GM21737 (cell line): Measurements from ENCODE around the gene CPEB1.
"Not testable (repeated sequence)": the region's sequence is repeated elsewhere in the genome, so short reads cannot be mapped to it uniquely, and the experiment has no call there.

Experiments
- ATAC-seq: cut with Tn5 transposase; IDR thresholded peaks from one replicate; pipeline ENCODE4 v1.9.1; 2021; ENCODE audit warnings: mild to moderate bottlenecking, moderate library complexity; ENCODE audit not compliant: unreplicated experiment

The CPEB1 gene

DNA sequence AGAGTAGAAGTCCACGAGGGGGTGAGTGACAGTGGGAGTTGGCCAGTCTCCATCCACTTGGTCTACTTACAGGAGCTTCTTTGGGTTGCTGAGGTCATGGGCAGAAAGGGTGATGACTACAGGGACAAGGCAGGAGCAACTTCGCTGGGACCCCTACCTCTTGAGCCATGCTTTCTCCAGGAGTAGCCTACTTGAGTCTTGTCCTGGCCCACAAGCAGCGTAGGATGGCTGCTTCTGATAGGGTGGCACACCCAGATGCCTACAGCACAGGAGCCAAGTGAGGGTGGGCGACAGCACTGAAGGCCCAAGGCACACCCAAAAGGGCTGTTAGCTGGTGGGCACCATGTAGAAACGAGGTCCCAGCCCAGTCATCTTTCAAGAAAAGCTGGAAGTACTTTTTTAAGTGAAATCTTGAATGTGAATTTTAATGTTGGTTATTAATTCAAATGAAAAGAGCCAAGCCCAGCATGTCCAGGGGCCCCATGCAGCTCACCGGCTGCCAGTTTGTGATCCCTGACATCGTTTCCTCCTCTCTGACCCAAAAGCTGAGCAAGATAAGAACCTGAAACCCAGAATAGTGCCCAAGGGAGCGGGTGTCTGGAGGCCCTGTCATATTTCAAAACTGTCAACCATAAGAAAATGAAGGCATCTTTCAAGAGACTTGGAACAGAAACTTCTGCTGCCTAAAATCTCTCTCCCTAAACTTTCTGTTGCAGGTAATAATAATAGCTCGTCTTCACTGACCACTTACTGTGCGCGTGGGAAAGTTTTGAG lies 2.2 kb upstream of the CPEB1 start:
- ATAC-seq, result no peak

DNA sequence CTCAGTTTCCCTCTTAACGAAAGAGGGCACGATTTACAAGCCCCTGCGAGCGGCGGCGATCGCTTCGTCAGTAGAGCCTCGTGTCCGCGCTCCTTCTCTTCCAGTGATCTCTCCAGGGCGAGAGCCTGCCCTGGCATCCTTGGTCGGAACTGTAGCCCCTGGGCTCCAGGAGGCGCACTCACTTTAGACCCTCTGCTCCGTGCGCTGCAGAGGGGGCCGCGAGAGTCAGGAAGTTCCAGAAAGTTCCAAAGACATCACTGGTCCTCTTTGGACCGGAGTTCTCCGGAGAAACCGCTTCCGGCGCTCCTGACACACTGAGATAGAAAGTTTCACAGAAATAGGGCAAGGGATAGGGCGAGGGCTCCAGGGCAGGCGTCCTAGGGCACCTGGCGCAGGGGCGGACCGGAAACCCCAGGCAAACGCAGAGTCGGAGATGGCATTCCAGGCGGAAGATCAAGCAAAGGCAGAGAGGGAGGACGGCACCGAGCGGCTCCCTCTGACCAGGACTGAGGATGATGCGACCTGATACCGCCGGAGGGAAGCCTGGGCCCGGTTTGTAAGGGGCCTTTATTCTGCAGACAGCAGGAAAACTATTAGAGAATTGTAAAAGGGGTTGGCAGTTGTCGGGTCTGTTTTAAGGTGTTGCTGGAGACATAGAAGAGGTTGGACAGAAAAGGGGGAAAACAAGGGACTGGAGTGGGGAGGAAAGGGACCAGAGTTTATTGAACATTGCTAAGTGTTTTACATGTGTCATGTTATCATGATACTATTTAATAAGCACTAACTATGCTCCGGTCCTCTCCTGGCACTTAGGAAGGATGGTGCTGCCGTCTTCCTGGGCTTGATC lies 1.3 kb upstream of the CPEB1 start:
- no peak for ATAC-seq

DNA sequence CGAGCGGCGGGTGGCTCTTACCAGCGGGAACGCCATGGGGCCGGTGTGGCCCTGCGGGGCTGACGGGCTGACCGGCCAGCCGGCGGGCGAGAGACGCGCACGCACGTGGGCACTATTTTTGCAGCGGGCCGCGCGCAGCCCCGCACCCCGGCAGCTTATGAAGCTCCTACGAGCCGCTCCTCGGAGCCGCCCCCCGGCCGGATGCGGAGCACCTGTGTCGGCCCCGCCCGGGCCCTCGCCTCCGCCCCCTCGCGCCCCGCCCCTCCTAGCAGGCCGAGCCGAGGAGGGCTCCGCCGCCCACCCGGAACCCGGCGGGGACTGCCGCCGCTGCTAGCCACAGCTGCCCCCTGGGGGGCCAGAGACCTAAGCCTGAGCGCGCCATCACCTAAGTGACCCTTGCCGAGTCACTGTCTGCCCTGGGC lies 683 bp upstream of the CPEB1 start:
- no peak for ATAC-seq

DNA sequence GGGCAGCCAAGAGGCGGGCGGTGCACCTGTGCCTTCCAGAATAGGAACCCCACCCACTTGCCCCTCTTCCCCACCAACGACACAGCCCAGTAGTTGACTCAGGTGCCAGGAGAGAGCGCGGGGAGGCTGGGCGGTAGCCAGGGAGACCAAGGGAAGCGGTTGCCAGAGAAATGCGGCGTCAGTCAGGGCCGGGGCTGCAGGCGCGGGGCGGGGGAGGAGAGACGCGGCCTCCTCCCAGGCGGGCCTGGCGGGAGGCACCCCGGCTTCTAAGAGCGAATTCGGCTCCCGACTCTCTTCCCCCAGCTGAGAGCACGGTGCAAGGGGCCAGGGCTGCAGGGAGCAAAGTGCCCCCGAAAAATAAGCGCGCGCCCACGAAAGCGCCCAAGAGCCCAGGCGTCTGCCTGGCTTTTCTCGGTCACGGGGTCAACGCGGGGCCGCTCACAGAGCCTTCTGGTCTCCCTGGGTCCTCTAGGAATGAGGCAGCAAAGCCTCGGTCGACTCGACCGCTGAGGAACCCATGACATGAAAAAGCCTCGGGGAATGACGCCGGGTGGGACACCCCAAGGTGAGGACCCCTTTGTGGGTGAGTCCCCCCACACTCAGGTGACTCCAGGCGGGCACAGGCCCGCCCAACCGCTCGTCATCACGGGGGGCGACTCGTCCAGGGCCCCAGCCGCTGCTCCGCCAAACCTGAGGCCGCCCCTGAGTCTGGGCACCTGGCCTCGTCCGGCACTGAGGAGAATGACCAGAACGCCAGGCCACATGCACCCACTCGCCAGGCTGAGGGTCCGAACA lies 716 bp downstream of the CPEB1 start:
- no peak for ATAC-seq

DNA sequence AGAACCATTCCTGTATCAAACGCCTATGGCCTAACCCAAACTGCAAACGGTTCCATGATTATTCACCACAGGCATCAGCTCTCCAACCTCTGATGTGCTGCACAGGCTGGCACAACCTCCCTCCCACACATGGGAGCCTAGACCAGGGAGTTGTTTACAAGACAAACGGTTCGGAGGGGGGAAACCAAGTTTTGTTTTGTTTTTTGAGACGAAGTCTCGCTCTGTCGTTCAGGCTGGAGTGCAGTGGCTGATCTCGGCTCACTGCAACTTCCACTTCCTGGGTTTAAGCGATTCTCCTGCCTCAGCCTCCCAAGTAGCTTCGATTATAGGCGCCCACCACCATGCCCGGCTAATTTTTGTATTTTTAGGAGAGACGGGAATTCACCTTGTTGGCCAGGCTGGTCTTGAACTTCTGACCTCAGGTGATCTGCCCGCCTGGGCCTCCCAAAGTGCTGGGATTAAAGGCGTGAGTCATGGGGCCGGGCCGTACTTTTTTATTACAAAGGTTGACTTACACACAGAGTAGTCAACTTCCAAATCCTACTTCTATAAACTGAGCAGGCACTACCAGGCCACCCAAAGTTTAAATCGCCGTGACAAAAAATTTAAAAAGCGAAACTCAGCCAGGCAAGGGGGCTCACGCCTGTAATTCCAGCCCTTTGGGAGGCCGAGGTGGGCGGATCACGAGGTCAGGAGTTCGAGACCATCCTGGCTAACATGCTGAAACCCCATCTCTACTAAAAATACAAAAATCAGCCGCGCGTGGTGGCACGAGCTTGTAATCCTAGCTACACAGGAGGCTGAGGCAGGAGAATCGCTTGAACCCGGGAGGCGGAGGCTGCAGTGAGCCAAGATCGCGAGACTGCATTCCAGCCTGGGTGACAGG lies 2.0 kb downstream of the CPEB1 start:
- not testable (repeated sequence) for ATAC-seq

DNA sequence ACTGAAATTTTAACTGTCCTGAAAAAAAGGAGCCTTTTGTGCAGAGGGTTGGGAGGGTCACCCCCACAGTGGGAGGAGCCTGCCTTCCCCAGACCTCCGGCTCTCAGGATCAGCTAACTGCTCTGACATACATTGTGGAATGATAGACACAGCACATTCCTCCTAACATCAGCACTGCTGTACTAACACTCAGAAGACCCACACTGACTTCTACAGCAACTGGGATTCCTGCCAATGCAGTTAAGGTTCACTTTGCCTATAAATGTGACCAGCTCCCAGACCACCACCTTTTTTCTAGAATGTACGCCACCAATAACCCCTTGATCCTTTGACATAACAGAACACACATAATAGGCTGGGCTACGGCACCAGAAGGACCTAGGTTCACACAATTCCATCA lies 3.2 kb downstream of the CPEB1 start:
- ATAC-seq, result no peak

DNA sequence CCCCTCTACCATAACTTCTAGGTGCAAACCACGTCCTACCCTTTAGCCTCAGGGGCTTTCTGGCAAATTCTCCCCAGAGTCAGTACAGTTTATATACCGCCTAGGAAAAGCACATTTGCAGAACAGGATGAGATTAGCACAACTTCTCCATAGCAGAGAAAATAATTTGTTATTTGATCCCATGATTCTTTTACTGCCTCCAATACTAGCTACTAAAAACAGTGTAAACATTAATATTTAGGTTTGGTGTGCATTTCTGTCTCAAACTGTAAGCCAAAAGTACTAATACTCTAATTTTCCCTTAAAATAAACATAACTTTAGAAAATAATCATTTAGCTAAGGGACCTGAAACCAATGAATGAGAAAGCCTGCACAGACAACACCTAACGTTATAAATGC lies 4.5 kb downstream of the CPEB1 start:
- no peak for ATAC-seq

DNA sequence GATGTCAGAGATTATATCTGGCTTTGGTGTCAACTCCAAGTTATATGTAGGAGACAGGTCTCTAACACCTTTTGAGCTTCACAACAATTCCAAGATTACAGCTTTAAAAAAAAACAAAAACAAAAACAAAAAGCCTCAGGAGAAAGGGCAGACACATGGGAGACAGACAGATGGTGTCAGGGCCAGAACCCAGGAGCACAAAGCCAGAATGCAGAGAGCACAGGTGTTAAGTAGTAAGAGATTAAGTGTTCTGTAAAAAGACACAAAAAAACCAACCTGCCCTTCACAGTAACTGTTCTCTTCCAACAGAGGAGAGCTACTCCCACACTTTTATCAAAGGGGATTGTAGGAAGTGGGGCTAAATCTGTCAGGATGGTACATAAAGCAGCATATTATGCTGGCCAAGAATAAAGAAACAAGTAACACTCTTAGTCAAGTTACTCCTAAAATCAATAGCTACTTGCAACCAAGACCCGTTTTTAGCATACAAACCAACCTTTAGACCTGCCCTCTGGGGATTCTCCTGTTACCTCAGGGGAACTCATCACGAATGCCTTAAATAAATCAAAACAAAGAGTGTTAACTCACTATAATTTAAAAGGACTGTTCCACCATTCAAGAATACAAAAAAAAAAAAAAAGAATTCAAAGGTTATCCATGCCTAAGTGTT lies 5.9 kb downstream of the CPEB1 start:
- no peak for ATAC-seq

DNA sequence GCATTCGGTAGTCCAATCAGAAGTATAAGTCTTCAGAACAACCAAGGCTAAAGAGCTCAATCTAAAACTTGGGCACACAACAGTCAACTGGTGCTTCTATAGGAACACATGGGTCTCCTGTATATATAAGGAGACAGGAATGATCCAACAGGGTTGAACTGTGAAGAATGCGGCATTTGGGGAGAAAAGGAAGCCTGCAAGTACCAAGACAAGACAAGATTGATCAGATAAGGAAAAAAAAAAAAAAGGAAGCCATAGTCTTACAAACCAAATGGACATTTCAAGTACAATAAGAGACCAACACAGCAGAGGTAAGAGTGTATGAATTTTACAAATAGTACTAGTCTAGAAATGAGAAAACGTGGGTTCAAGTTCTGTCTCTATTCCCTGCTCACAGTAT lies 6.5 kb downstream of the CPEB1 start:
- no peak for ATAC-seq

DNA sequence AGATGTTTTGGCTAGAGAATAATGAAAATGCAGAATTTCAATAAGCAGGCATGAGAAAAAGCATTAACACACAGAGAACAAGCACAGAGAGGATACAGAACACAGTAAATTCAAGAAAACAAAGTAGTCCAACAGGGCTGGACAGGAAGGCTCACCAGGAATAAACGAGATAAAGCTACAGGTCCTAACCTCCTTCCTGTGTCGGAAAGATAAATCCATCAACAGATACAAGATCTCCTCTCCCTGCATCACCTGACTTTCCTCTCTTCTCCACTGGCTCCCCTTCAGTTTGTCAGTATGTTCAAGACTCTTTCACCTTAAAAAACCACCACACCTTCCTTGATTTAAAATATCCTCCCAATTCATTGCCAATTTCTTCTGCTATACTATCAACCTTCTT lies 11.4 kb downstream of the CPEB1 start:
- ATAC-seq, result no peak

DNA sequence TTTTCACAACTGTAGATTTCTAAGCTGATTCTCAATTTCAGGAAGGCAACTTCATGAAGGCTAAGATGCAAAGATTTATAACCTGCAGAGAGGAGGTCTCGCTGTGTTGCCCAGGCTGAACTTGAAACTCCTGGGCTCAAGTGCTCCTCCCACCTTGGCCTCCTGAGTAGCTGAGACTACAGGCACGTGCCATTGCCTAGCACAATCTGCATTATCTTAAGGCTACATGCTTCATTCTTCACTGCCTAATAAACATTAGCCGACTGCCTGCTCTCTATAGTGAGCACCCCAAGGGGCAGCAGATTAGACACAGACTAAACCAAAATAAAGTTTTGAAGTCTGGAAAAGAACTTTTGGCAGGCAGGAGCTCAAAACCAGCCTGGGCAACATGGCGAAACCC lies 17.1 kb downstream of the CPEB1 start:
- ATAC-seq, result no peak

DNA sequence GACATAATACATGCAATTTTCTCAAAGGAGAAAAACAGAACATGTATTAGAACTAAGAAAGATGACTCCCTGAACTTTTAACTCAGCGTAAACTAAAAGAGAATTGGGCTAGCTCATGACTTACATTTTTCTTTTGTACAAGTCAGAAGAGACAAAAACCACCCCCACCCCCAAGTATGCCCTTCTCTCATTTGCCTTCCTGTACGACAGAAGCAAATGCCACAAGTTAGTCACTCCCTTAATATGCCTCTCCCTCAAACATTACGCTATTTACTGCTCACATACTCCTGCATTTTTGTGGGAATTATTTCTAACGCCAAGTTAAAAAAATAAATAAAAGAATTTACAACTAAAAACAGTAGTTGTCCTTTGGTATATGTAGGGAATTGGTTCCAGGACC lies 22.0 kb downstream of the CPEB1 start:
- ATAC-seq, result no peak

DNA sequence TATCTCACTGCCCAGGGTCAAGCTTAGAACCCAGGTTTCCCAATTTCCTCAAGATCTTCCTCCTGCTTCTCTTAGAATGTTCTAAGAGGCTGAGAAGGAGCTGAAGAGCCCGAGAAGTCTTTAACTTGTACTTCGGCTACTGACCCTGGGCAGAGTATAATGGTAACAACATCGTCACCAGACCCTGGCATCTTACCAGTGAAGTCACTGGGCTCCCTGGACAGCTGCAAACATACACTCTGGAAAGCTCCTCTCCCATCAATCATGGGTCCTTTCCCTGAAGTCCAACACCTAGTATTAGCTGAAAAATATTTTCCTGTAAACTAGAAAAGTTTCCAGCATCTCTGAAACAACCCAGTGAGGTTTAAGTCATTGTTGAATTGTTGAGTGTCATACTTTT lies 22.7 kb downstream of the CPEB1 start:
- ATAC-seq, result no peak

DNA sequence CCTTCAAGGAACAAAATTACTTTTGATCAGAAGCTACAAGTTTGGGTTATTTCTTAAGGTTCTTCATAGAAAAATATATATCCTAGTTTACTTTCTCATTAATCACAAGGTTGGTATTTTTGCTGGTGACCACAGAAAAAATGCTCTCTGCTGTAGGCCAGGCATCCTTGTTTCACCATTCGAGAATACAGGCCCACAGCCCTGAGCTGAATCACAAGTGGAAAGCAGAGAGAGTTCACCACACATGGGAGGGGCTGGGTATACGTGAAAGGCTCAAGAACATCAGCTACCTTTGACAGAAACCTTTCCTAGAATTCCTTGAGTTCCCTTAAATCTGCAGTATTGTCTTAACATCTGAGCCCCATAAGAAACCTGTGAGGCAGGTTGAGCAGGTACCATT lies 23.2 kb downstream of the CPEB1 start:
- no peak for ATAC-seq

DNA sequence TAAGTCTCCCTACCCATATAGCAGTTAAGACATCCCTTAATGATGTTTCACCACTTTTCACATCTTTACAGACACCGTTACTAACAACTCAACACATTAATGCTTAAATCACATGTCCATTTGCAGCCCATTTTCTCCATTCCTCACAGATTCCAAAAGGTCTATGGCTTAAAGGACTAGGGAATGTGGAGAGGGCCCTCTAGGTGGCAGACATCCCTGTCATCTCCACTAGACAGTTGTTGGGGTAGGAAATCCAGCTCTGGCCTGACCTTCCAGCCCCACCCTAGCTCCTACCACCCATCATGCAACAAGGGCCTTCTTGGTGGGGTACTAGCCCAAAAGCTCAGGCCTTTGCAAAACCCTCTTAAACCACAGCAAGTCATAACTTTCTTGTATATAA lies 25.2 kb downstream of the CPEB1 start:
- ATAC-seq, result no peak

DNA sequence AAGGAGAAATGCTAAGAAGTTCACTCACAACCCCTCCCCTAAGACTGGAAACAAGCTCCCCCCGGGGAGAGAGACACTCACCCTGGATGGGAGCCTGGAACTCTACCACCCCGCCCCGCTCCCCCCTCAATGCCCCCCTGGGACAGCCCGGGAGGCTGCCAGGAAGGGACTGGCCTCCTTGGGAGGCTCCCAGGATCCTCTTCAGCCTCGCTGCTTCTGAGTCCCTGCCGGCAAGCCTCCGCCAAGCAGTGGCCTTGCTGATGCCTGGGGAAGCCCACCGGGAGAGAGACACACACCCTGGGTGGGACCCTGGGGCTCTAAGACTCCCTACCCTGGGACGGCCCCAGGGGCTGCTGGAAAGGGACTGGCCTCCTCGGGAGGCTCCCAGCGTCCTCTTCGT lies 33.4 kb downstream of the CPEB1 start:
- no peak for ATAC-seq

DNA sequence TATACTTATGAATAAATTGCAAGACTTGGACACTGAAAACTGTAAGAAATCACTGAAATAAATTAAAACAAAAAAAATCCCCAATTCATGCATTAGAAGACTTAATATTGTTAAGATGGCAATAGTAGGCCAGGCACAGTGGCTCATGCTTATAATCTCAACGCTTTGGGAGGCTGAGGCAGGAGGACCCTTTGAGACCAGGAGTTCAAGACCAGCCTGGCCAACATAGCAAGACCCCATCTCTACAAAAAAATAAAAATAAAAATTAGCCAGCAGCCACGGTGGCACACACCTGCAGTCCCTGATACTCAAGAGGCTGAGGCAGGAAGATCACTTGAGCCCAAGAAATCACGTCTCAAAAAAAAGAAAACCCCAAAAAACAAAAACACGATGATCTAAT lies 35.8 kb downstream of the CPEB1 start:
- ATAC-seq, result no peak

DNA sequence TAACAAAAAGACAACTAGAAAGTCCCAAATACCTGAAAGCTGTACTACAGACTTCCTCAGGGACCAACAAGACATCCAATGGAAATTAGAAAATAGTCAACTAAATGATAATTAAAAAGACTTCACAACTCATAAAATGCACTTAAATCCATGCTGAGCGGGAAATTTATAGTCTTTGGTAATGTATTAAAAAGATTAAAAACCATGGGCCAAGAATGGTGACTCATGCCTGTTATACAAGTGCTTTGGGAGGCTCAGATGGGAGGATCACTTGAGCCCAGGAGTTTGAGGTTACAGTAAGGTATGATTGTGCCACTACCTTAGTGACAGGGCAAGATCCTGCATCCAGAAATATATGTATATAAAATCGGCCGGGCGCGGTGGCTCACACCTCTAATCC lies 45.0 kb downstream of the CPEB1 start:
- ATAC-seq, result no peak

DNA sequence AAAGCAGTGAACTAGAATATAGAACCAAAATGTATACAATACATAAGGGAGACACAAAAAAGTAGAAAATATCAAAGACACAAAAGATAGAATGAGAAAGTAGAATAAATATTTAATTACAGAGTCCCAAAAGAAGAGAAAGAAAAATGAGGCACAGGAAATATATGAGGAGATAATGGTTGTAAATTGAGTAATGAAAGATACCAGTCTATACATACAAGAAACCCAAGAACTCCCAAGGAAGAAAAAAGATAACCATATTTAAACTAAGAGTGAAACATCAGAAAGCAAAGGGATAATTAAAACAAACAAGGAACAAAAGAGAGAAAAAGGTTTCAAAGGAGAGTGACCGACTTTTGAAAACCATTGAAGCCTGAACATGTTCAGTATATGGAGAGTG lies 47.3 kb downstream of the CPEB1 start:
- no peak for ATAC-seq

DNA sequence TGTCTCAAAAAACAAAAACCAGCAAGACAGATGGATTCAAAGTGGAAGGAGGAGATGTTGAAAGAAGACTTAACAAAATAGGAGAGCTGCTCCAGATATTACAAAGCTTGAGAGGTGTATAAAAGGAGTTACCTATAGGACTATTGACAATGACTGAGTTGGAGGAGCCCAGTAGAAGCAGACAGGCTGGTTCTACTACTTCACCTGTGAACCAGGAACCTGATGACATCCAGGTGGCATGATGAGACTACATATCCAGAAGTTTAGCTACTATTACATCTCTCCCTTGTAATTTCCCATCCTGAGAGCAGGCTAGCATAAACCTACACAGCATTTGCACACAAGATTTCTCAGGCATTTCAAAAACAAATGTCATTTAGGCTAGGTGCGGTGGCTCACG lies 49.3 kb downstream of the CPEB1 start:
- no peak for ATAC-seq
